Activated CD4-positive, alpha-beta memory T cell treated with anti-CD3 and anti-CD28 coated beads for 36 hours (primary cell): ENCODE results near the gene POLR1A. TPM values are rescaled to one million over a fixed set of nuclear protein-coding genes. Genes with fewer than 3 reads are reported as not detected.
A peak's percentile ranks its signal among the peaks of the same experiment; 100 is the strongest.

Experiments
- CTCF ChIA-PET: fragments of 350-600 bp; sonication (Branson Sonifier 250); formaldehyde crosslinking; loops from one replicate; lab custom pipeline; 2021; ENCODE audit warnings: antibody characterized with exemption, inconsistent platforms; lab: Charles Lee
- POLR2A ChIA-PET: fragments of 350-600 bp; sonication (Branson Sonifier 250); formaldehyde crosslinking; loops from one replicate; lab custom pipeline; 2021; ENCODE audit warnings: antibody characterized with exemption; lab: Charles Lee
- DNase-seq: peaks from one replicate; pipeline ENCODE4 v3.0.0-alpha.2; 2020
- H3K27ac Mint-ChIP-seq: one replicate; pipeline ENCODE4 v1.8.0; 2021; ENCODE audit warnings: mixed read lengths
- H3K27me3 Mint-ChIP-seq: one replicate; pipeline ENCODE4 v1.8.0; 2021; ENCODE audit warnings: mixed read lengths
- H3K36me3 Mint-ChIP-seq: one replicate; pipeline ENCODE4 v1.8.0; 2021; ENCODE audit warnings: mixed read lengths
- H3K4me1 Mint-ChIP-seq: one replicate; pipeline ENCODE4 v1.8.0; 2021; ENCODE audit warnings: low read depth, mixed read lengths
- H3K4me3 Mint-ChIP-seq: one replicate; pipeline ENCODE4 v1.8.0; 2021; ENCODE audit warnings: mild to moderate bottlenecking, mixed read lengths
- H3K9me3 Mint-ChIP-seq: one replicate; pipeline ENCODE4 v1.8.0; 2021; ENCODE audit warnings: mixed read lengths
- intact Hi-C: fragments of 100-400 bp; cut with micrococcal nuclease; formaldehyde crosslinking; loops from one replicate; pipeline ENCODE4 v1.15.1; 2023
- total RNA-seq, 2 experiments: library from RNA; stranded (reverse); gene quantifications; one replicate each; pipeline ENCODE4 v1.2.3, GENCODE V29; 2021

The POLR1A gene
- total RNA-seq, 2 experiments from 2014 or later = 27.2 to 33.8 TPM

DNA sequence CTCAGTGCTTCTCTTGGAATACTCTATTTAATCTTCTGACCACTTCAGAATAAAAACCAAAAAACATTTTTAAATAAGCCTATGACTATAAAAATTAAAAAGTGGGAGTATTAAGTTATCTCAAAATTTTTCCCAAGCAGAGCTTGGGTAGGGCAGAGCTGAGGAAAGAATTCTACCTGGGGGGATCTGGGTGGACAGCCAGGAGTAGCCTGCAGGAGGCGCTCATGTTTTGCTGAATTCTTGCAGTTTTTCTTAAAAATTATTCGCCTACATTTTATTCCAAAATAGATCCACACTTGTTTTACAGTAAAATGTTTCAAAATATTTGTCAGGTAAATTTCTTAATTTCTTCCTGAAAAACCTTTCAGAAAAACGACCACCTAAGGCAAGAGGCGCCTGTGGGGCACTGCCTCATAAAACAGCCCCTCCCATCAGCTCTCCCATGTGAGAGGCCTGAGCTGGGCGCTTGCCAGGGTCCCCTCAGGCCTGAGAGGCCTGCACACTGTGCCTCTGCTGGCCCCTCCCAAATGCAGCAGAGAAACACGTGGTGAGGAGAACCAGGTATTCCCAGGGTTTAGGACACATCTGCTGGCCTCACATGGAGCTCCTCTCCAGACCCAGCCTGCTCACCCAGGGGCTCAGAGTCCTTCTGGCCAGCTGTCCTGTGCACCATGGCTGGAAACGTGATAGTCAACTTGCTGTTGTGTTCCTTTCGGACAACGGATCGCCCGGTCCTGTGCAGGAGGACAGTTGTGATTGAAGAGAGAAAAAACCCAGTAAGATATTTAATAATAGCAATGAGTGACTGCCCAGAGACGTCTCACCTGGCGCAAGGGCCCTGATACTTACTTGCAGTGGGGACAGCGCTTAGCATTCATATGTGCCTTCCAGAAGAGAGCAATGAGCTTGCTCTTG, 17.5 kb downstream of the POLR1A start:
- ChIA-PET CTCF (interaction anchor here (0.6 to 1.9 kb wide), 15 partner anchors 9 to 358 kb away, joined by 3 to 20 read pairs (median 4); partner anchors contain the start of genes POLR1A and PTCD3), POLR2A (interaction anchor here (0.6 to 1.0 kb wide), 2 partner anchors 72 to 89 kb away, joined by 3 read pairs; no protein-coding TSS in a partner anchor)
- intact Hi-C loops = no loop called here
- Mint-ChIP-seq H3K27me3 (no peaks in the 10 kb centered on the region), H3K9me3 (no peaks in the 10 kb centered on the region), H3K4me3 (no peak overlapping the region), H3K36me3 (peaks cover 34% of the 10 kb centered on the region), H3K4me1 (no peaks in the 10 kb centered on the region), H3K27ac (no peak overlapping the region)
- peak; percentile 28 for DNase-seq

DNA sequence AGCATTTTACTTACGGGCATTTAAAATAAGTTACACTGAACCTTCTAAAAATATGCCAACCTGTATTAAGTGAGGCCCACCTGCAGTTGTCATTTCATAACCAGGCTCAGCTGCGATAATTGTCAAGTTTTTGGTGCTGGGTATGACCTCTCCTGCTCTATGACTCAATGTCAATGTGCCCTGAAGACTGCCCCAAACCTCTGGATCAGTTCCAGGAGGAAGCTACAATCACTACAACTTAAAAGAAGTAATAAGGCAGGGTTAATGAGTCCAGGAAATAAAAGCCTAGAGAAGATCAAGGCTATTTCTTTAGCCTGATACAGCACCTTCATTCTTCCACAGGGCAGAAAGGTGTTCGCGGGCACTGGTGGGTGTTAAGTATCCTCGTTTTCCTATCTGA, 22.9 kb downstream of the POLR1A start:
- Mint-ChIP-seq H3K36me3 (peaks cover 25% of the 10 kb centered on the region), H3K4me1 (peaks cover 27% of the 10 kb centered on the region), H3K27ac (no peak overlapping the region), H3K4me3 (no peak overlapping the region), H3K27me3 (no peaks in the 10 kb centered on the region), H3K9me3 (no peaks in the 10 kb centered on the region)
- POLR2A ChIA-PET = no interaction called here
- DNase-seq = no peak
- CTCF ChIA-PET = interaction anchor here (2.7 to 7.1 kb wide), 2 partner anchors 253 to 255 kb away, joined by 12 to 179 read pairs; no protein-coding TSS in a partner anchor
- intact Hi-C loops = no loop called here

DNA sequence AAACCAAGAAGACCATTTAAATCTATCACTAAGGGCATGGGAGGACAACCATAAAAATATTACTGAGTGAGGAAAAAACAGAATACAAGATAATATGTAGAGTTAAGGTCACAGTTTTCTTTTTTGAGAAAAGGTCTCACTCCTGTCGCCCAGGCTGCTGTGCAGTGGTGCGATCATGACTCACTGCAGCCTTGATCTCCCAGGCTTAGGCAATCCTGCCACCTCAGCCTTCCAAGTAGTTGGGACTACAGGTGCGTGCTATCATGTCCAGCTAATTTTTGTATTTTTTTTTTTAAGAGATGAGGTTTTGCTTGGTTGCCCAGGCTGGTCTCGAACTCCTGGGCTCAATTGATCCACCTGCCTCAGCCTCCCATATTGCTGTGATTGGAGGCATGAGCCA, 24.0 kb downstream of the POLR1A start:
- POLR2A ChIA-PET = interaction anchor here (0.6 kb wide), 3 partner anchors 194 to 672 kb away, joined by 5 to 6 read pairs (median 6); no protein-coding TSS in a partner anchor

DNA sequence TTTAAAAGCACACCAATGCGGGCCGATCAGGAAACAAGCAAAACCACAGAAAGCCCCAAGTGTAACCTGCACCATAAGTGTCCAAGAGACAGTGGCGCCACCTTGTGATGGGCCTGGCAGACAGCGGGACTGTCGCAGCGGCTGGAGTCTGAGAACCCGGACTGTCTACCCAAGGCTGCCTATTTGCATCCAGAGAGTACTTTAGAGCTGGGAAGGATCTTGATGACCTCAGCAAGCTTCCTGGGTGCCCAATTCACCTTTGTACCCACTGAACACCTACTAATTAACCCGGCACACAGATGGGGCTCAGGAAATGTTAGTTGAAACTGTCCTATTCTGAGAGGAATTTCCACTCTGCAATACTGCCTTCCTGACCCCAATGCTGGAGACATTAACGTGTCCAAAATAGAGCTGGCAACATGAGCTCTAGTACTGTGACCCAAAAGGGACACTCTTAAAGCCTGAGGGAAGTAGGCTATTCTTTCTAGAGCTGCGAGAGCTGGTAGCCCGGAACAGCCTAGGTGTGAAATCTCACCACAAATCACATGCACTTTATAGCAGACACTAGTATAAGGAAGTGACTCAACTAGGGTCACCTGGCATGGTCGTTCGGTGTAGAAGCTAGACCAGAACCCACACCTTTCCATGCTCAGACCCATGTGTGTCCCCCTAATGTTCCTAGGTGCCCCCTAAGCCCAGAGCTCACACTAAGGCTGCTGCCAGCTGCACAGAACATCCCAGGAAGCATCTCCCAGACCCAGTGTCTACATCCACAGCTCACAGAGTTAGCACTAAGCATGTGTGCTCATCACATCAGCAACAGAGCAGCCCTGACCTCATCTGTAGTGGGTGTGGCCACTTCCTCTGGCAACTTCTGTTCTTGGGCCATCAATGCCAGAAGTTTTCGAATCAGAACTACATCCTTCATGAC, 25.4 kb downstream of the POLR1A start:
- H3K27ac Mint-ChIP-seq = peak overlapping the region; percentile 65
- ChIA-PET CTCF (interaction anchor here (0.6 to 7.1 kb wide), 31 partner anchors 8 to 448 kb away, joined by 3 to 179 read pairs (median 4); partner anchors contain the start of gene ST3GAL5), POLR2A (interaction anchor here (0.9 to 1.1 kb wide), 2 partner anchors 253 kb away, joined by 4 to 5 read pairs; no protein-coding TSS in a partner anchor)
- no peaks in the 10 kb centered on the region for H3K9me3 Mint-ChIP-seq
- peak; percentile 86 for DNase-seq
- peaks cover 40% of the 10 kb centered on the region for H3K36me3 Mint-ChIP-seq
- intact Hi-C loops = loop anchor here (1.0 kb wide), 3 partner anchors 44 to 253 kb away; partner anchors contain the start of gene ST3GAL5
- H3K27me3 Mint-ChIP-seq = no peaks in the 10 kb centered on the region
- H3K4me1 Mint-ChIP-seq = peaks cover 27% of the 10 kb centered on the region
- H3K4me3 Mint-ChIP-seq = no peak overlapping the region

More for the DNA sequence above, 24.0 kb downstream of the POLR1A start:
- CTCF ChIA-PET = interaction anchor here (1.8 to 7.1 kb wide), 2 partner anchors 252 to 258 kb away, joined by 7 to 179 read pairs; no protein-coding TSS in a partner anchor
- H3K4me1 Mint-ChIP-seq = peaks cover 27% of the 10 kb centered on the region
- no peak overlapping the region for H3K27ac Mint-ChIP-seq
- no peak for DNase-seq
- intact Hi-C loops = no loop called here
- no peaks in the 10 kb centered on the region for H3K27me3 Mint-ChIP-seq
- no peaks in the 10 kb centered on the region for H3K9me3 Mint-ChIP-seq
- no peak overlapping the region for H3K4me3 Mint-ChIP-seq
- peaks cover 34% of the 10 kb centered on the region for H3K36me3 Mint-ChIP-seq

DNA sequence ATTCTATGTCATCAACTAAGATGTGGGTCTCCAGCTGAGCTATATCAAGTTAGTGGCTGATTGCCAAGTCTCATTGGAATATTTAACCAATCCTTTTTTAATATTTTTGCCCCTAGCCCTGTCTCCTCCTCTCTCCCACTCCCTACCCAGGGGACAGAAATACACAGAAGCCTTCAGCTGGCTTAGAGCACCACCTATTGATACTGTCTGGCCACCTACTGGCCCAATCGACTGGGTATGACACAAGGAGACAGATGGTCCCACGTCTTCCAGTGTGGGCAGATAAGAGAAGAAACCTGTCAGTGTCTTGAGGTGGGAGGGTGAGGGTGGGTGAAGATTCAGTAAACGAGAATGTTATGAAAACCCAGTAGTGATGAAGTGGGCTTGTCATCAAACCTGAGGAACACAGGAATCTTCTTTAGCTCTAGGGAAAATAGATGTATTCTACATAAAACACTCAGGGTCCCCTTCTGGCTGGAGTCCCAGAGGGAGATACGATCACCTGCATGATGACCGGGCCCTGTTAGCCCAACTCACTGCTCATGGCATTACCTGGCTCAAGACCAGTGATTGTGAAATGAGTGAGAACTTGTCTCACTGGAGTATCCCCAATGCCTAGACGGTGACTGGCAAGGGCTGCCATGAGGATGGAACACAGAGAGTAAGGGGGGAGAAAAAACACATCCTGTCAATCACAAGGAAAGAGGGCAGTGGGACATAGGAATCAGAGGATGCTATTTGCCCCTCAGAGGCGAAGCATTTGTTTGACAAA, 26.7 kb downstream of the POLR1A start:
- Mint-ChIP-seq H3K36me3 (peaks cover 45% of the 10 kb centered on the region), H3K4me3 (no peak overlapping the region), H3K9me3 (no peaks in the 10 kb centered on the region), H3K4me1 (peaks cover 27% of the 10 kb centered on the region), H3K27ac (no peak overlapping the region), H3K27me3 (no peaks in the 10 kb centered on the region)
- intact Hi-C loops = no loop called here
- POLR2A ChIA-PET = interaction anchor here (0.9 kb wide), 1 partner anchor 252 kb away, joined by 4 read pairs; no protein-coding TSS in a partner anchor
- peak; percentile 43 for DNase-seq
- CTCF ChIA-PET = interaction anchor here (0.6 to 7.1 kb wide), 18 partner anchors 9 to 441 kb away, joined by 3 to 179 read pairs (median 7); partner anchors contain the start of gene ST3GAL5

DNA sequence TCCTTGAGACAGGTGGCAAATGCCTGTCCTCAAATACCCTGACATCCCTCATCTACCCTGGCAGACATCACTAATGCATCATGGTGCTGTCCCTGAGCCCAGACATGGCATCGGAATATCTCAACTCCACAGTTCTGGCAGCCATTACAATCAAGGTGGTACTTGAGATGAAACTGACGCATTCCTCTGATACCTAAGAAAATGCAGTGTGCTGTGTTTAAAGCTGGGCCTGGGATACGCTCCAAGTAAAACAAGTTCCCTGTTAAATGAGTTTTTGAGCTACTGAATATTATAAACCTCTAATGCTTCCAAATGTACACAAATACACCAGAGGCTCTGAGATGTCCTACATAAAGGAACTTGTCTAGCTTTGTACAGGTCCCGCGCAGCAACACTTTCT, 29.8 kb downstream of the POLR1A start:
- Mint-ChIP-seq H3K4me1 (peaks cover 27% of the 10 kb centered on the region), H3K27me3 (no peaks in the 10 kb centered on the region), H3K27ac (no peak overlapping the region), H3K36me3 (peaks cover 64% of the 10 kb centered on the region), H3K4me3 (no peak overlapping the region), H3K9me3 (no peaks in the 10 kb centered on the region)
- ChIA-PET POLR2A (no interaction called here), CTCF (interaction anchor here (7.1 kb wide), 1 partner anchor 247 kb away, joined by 179 read pairs; no protein-coding TSS in a partner anchor)
- intact Hi-C loops = no loop called here
- no peak for DNase-seq

DNA sequence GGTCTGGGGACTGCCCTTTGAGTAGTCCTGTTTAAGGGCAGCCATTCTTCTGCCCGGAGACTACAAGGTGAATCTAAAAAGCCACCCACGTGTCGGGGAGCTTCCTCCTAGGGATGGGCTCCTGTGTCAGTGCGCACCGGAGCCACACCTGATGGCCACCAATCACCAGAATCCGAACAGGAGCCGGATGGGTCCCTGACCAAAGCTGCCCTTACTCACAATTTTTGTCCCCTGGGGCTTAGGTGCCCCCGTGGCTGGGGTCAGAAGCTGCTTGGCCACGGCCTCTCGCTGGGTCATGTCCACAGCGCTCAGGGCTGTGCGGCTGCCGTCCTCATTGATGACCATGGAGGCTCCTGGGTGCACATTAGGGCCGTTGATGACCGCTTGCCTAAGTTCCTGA, 30.9 kb downstream of the POLR1A start:
- Mint-ChIP-seq H3K36me3 (peaks cover 72% of the 10 kb centered on the region), H3K9me3 (no peaks in the 10 kb centered on the region), H3K4me1 (peaks cover 17% of the 10 kb centered on the region), H3K27me3 (no peaks in the 10 kb centered on the region), H3K27ac (no peak overlapping the region), H3K4me3 (no peak overlapping the region)
- ChIA-PET CTCF (interaction anchor here (1.5 kb wide), 1 partner anchor 248 kb away, joined by 7 read pairs; no protein-coding TSS in a partner anchor), POLR2A (no interaction called here)
- intact Hi-C loops = no loop called here
- DNase-seq = no peak

DNA sequence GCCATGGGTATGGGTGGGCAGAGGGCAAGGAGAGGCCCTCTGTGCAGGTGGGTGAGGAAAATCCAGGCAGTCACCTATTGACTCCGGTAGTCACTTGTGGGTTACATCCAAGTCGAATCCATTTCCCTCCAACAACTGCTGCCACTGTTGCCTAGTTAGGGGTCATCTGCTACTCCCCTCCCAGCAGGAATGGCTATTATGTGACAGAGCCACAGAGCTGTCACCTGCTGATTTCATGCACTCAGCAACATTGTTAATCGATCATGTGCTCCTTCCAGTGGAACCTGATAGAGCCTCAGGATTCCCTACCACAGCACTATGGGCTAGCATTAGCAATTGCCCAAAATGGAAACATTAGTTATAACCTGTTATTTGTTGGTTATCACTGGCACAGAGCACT, 31.4 kb downstream of the POLR1A start:
- intact Hi-C loops = no loop called here
- CTCF ChIA-PET = interaction anchor here (1.5 kb wide), 1 partner anchor 247 kb away, joined by 7 read pairs; no protein-coding TSS in a partner anchor

DNA sequence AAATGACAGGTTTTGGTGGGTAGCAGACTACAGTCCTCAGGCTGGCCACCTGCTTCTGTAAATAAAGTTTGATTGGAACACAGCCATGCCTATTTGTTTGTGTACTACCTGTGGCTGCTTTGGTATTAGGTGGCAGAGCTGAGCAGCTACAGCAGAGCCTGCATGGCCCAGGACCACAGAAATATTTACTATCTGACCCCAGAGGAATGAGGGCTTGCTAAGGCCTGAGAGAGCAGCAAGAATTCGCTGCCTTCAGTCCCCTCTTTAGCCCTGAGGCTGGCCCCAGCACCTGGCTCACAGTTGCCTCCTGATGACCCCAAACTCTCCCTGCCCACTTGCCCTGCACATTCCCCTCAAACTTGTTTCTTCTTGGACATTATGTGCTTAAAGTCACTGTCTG, 32.5 kb downstream of the POLR1A start:
- intact Hi-C loops = no loop called here
- H3K9me3 Mint-ChIP-seq = no peaks in the 10 kb centered on the region
- no peak overlapping the region for H3K27ac Mint-ChIP-seq
- H3K36me3 Mint-ChIP-seq = peaks cover 71% of the 10 kb centered on the region
- no peaks in the 10 kb centered on the region for H3K27me3 Mint-ChIP-seq
- POLR2A ChIA-PET = no interaction called here
- no peak for DNase-seq
- CTCF ChIA-PET = no interaction called here
- no peak overlapping the region for H3K4me3 Mint-ChIP-seq
- peaks cover 10% of the 10 kb centered on the region for H3K4me1 Mint-ChIP-seq

More for the DNA sequence above, 31.4 kb downstream of the POLR1A start:
- no peak for DNase-seq
- H3K27ac Mint-ChIP-seq = no peak overlapping the region
- no peaks in the 10 kb centered on the region for H3K27me3 Mint-ChIP-seq
- peaks cover 16% of the 10 kb centered on the region for H3K4me1 Mint-ChIP-seq
- H3K9me3 Mint-ChIP-seq = no peaks in the 10 kb centered on the region
- POLR2A ChIA-PET = no interaction called here
- H3K4me3 Mint-ChIP-seq = no peak overlapping the region
- H3K36me3 Mint-ChIP-seq = peaks cover 75% of the 10 kb centered on the region

DNA sequence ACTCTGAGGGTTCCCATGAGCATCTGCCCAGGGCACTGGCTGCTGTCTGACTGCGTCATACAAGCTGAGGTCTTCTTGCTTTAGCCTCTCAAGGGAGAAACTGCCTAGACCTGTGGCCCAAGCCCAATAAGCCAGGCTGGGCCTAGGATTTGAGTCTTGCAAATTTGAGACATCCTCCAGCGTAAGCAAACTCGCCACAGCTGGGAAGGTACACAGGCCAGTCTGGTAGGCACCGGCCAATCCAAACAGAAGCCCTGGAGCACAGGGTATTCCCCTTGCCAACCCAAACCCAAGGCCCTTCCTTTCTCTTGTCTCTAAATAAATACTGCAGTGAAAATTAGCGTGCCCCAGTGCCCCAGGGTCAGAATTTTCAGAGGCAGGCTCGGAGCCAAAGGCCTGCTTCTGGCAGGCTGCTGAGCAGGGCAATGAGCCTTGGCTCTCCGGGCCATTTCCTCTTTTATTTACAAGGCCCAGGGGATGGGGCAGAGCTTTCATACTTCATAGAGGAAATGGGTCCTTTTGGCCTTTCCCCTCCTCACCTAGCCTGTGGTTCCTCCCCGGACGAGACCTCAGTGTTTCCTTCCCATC, 33.3 kb downstream of the POLR1A start:
- no peak overlapping the region for H3K4me3 Mint-ChIP-seq
- no peaks in the 10 kb centered on the region for H3K9me3 Mint-ChIP-seq
- POLR2A ChIA-PET = no interaction called here
- H3K27ac Mint-ChIP-seq = no peak overlapping the region
- CTCF ChIA-PET = no interaction called here
- no peak for DNase-seq
- peaks cover 67% of the 10 kb centered on the region for H3K36me3 Mint-ChIP-seq
- H3K4me1 Mint-ChIP-seq = peaks cover 11% of the 10 kb centered on the region
- no peaks in the 10 kb centered on the region for H3K27me3 Mint-ChIP-seq
- intact Hi-C loops = no loop called here
